Esophagus muscularis mucosa (tissue), 4 donors: Measurements from ENCODE around the gene KCTD14. TPM values are rescaled to one million over a fixed set of nuclear protein-coding genes. Genes with fewer than 3 reads are reported as not detected.

Source experiments
- DNase-seq: peaks from one replicate; pipeline ENCODE4 v3.0.0-alpha.2; 2017; ENCODE audit errors: extremely low spot score
- H3K27ac ChIP-seq, 4 donors: fragments of 200-600 bp; sonication (generic); replicated peaks in 1 of 4; 1 replicate in 3 of 4; 2 replicates in 1 of 4; pipeline ENCODE4 v1.5.1; 2016 to 2019; ENCODE audit warnings: mild to moderate bottlenecking in 1 of 4
- H3K27me3 ChIP-seq, 4 donors: fragments of 200-600 bp; sonication (generic); one replicate each; pipeline versions ENCODE4 v1.5.1 to v1.6.0; 2016 to 2019
- H3K36me3 ChIP-seq, 4 donors: fragments of 200-600 bp; sonication (generic); one replicate each; pipeline ENCODE4 v1.5.1; 2016 to 2019
- H3K4me1 ChIP-seq, 4 donors: fragments of 200-600 bp; sonication (generic); one replicate each; pipeline ENCODE4 v1.5.1; 2016 to 2019
- H3K4me3 ChIP-seq, 4 donors: fragments of 200-600 bp; sonication (generic); 1 replicate in 2 of 4; 2 replicates in 2 of 4; pipeline ENCODE4 v1.5.1; 2016 to 2019; ENCODE audit warnings: mild to moderate bottlenecking in 4 of 4, moderate library complexity in 1 of 4
- H3K9me3 ChIP-seq, 4 donors: fragments of 200-600 bp; sonication (generic); 1 replicate in 3 of 4; 2 replicates in 1 of 4; pipeline ENCODE4 v1.5.1; 2016 to 2019
- CTCF ChIP-seq, 3 experiments: fragments of 200-600 bp in 2 of 3; fragments of 450-650 bp in 1 of 3; sonication (generic) in 2 of 3; IDR thresholded peaks; one replicate each; pipeline ENCODE4 v1.5.1; 2017 to 2019; ENCODE audit warnings: antibody characterized with exemption in 3 of 3, mild to moderate bottlenecking in 2 of 3, moderate library complexity in 1 of 3
- EP300 ChIP-seq: sonication (generic); formaldehyde crosslinking; IDR thresholded peaks from one replicate; pipeline ENCODE4 v1.6.1; 2017; ENCODE audit warnings: antibody characterized with exemption
- POLR2A ChIP-seq: fragments of 450-650 bp; IDR thresholded peaks from one replicate; pipeline ENCODE4 v1.6.1; 2017; ENCODE audit warnings: antibody characterized with exemption, moderate library complexity, mild to moderate bottlenecking, low read depth
- POLR2AphosphoS5 ChIP-seq, 2 donors: sonication (generic); formaldehyde crosslinking; IDR thresholded peaks; one replicate each; pipeline ENCODE4 v1.6.1; 2017; ENCODE audit warnings: antibody characterized with exemption in 2 of 2
- WGBS: methylation state at CpG from one replicate; pipeline ENCODE4 v1.1.5; 2018; 5-methylcytosine and 5-hydroxymethylcytosine counted together
- intact Hi-C: fragments of 100-400 bp; cut with DNase I; formaldehyde crosslinking; loops from one replicate; pipeline ENCODE4 v1.15.1; 2023
- total RNA-seq, 4 donors: library from RNA; depleted of rRNA; stranded (reverse); fragments of >200 nt; gene quantifications; one replicate each; pipeline versions ENCODE4 v1.1.0 to v1.2.1, GENCODE V29; 2016

Gene KCTD14
- total RNA-seq, 4 donors from 2014 or later = 0.83 to 2.6 (median 1.3) TPM

DNA sequence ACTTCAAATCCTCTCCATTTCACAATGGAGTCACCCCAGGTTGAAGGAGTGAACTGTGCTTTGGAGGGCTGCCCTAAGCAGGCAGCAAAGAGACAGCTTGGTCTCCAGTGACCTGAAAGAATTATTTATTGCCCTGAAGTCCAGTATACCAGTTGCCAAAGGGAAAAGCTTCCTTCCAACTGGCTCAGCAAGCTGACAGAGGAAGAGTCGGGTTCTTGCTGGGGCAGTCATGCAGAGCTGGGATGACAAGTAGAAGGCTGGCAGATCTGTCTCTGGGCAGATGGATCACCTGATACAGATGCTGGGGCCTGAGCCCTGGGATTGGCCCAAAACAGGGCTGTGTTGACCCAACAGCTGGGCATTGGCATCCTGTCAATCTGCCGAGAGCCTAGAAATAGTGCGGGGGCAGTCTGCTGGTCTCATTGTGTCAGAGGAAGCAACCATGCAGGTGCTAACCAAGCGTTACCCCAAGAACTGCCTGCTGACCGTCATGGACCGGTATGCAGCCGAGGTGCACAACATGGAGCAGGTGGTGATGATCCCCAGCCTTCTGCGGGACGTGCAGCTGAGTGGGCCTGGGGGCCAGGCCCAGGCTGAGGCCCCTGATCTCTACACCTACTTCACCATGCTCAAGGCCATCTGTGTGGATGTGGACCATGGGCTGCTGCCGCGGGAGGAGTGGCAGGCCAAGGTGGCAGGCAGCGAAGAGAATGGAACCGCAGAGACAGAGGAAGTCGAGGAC is 40.5 kb upstream of the KCTD14 start, which contains the start of gene THRSP:
Gene THRSP (plus strand): TSS at position 422 of the 742 bp plus-strand sequence. CDS start 21 bp downstream, at position 443.
- no peak for DNase-seq

GRCh38 chr11:78062671-78063070 is 39.6 kb upstream of the KCTD14 start:
- no peak overlapping the region for H3K27ac ChIP-seq
- H3K4me1 ChIP-seq = peaks cover 7 to 9% (median 8%) of the 10 kb centered on the region in 4 donors
- H3K36me3 ChIP-seq = peaks cover 0 to 5% (median 5%) of the 10 kb centered on the region in 4 donors
- WGBS = 78% methylated on average over 2 of the region's 2 CpGs
- no peak for DNase-seq
- H3K9me3 ChIP-seq = no peaks in the 10 kb centered on the region
- intact Hi-C loops = no loop called here
- no peak overlapping the region for H3K4me3 ChIP-seq
- no peak for TF ChIP-seq POLR2AphosphoS5 (IDR thresholded peaks at IDR 0.05)
- no peak for TF ChIP-seq POLR2A
- no peak for TF ChIP-seq EP300
- TF ChIP-seq CTCF (IDR thresholded peaks at IDR 0.05) = no peak
- H3K27me3 ChIP-seq = no peaks in the 10 kb centered on the region

More for the DNA sequence above, 40.5 kb upstream of the KCTD14 start, which contains the start of gene THRSP:
- Histone ChIP-seq H3K4me3 (no peak within 1 kb of the TSS), H3K9me3 (no peaks in the 10 kb centered on the region), H3K27me3 (no peaks in the 10 kb centered on the region), H3K36me3 (peaks cover 0 to 14% (median 10%) of the 10 kb centered on the region in 4 donors), H3K4me1 (peaks cover 7 to 9% (median 8%) of the 10 kb centered on the region in 4 donors), H3K27ac (no peak within 1 kb of the TSS)
- TF ChIP-seq POLR2A (no peak), CTCF (IDR thresholded peaks at IDR 0.05) (no peak), EP300 (no peak), POLR2AphosphoS5 (IDR thresholded peaks at IDR 0.05) (no peak)
- WGBS = 97% methylated on average over 9 of the region's 14 CpGs
- intact Hi-C loops = no loop called here

GRCh38 chr11:78061921-78062311 is 38.8 kb upstream of the KCTD14 start:
- no peaks in the 10 kb centered on the region for H3K36me3 ChIP-seq
- H3K9me3 ChIP-seq = no peaks in the 10 kb centered on the region
- TF ChIP-seq POLR2A (no peak), POLR2AphosphoS5 (IDR thresholded peaks at IDR 0.05) (no peak), EP300 (no peak), CTCF (IDR thresholded peaks at IDR 0.05) (no peak)
- peaks cover 7 to 9% (median 8%) of the 10 kb centered on the region in 4 donors for H3K4me1 ChIP-seq
- no peaks in the 10 kb centered on the region for H3K27me3 ChIP-seq
- intact Hi-C loops = no loop called here
- no peak overlapping the region for H3K4me3 ChIP-seq
- no peak for DNase-seq
- WGBS = 72% methylated on average over 4 of the region's 4 CpGs
- H3K27ac ChIP-seq = no peak overlapping the region

GRCh38 chr11:78061088-78061920 is 38.2 kb upstream of the KCTD14 start:
- no peak overlapping the region for H3K27ac ChIP-seq
- H3K27me3 ChIP-seq = no peaks in the 10 kb centered on the region
- H3K4me3 ChIP-seq = no peak overlapping the region
- peaks cover 7 to 9% (median 8%) of the 10 kb centered on the region in 4 donors for H3K4me1 ChIP-seq
- DNase-seq = no peak
- no peaks in the 10 kb centered on the region for H3K9me3 ChIP-seq
- intact Hi-C loops = no loop called here
- 80% methylated on average over 4 of the region's 4 CpGs for WGBS
- H3K36me3 ChIP-seq = no peaks in the 10 kb centered on the region
- TF ChIP-seq POLR2A (no peak), CTCF (IDR thresholded peaks at IDR 0.05) (no peak), POLR2AphosphoS5 (IDR thresholded peaks at IDR 0.05) (no peak)
